AG09309 (cell line): ENCODE data around the gene TMEM175.

Source experiments
- DNase-seq: peaks from one replicate; pipeline ENCODE4 v3.0.0-alpha.2; 2010; ENCODE audit warnings: low read depth
- H3K4me3 ChIP-seq: 2 replicates; pipeline ENCODE4 v1.5.1; 2011; ENCODE audit warnings: mild to moderate bottlenecking, low read depth, low read length, moderate library complexity; ENCODE audit not compliant: control insufficient read depth
- TF ChIP-seq, protein P1 (sequence below): IDR thresholded peaks from 2 replicates; pipeline ENCODE4 v1.5.1; 2011; ENCODE audit warnings: mild to moderate bottlenecking, low read depth, low read length, inconsistent platforms; ENCODE audit not compliant: insufficient read depth, control insufficient read depth; ENCODE audit errors: missing control alignments

Gene TMEM175

DNA sequence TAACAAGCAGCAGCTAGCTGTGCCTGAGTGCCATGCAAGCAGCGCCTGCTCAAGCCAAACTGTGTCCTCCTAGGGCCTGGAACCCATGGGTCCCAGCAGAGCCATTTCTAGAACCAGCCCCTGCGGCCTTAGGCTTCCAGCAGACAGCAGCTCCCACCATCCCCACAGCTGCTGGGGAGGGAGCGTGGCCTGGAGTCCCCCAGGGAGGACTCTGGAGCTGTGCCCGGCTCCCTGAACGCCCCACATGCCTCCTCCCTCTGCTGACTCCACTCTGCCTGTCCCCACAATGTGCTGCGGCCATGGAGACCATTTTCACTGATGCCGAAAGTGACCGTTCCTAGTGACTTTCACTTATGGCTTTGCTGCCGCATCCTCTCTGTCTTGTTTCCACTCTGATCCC, 46.0 kb upstream of the TMEM175 start:
- no peak overlapping the region for H3K4me3 ChIP-seq
- no peak for DNase-seq
- TF ChIP-seq, protein P1, sequence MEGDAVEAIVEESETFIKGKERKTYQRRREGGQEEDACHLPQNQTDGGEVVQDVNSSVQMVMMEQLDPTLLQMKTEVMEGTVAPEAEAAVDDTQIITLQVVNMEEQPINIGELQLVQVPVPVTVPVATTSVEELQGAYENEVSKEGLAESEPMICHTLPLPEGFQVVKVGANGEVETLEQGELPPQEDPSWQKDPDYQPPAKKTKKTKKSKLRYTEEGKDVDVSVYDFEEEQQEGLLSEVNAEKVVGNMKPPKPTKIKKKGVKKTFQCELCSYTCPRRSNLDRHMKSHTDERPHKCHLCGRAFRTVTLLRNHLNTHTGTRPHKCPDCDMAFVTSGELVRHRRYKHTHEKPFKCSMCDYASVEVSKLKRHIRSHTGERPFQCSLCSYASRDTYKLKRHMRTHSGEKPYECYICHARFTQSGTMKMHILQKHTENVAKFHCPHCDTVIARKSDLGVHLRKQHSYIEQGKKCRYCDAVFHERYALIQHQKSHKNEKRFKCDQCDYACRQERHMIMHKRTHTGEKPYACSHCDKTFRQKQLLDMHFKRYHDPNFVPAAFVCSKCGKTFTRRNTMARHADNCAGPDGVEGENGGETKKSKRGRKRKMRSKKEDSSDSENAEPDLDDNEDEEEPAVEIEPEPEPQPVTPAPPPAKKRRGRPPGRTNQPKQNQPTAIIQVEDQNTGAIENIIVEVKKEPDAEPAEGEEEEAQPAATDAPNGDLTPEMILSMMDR = no peak

DNA sequence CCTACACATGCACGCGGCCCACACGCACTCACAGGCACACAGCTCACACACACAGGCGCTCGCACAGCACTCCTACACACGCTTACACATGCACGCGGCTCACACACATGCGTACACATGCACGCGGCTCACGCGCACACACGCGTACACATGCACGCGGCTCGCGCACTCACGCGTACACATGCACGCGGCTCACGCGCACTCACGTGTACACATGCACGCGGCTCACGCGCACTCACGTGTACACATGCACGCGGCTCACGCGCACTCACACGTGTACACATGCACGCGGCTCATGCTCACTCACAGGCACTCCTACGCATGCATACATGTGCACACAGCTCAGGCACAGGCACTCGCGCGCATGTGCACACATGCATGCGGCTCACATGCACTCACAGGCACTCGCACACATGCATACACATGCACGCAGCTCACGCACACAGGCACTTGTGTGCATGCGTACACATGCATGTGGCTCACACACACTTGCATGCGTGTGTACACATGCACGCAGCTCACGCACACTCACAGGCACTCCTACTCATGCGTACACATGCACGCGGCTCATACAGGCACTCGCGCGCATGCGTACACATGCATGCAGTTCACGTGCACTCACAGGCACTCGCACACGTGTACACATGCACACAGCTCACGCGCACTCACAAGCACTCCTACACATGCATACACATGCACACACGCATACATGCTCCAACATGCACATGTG, 45.1 kb upstream of the TMEM175 start:
- TF ChIP-seq, protein P1 = no peak
- DNase-seq = no peak
- H3K4me3 ChIP-seq = no peak overlapping the region

DNA sequence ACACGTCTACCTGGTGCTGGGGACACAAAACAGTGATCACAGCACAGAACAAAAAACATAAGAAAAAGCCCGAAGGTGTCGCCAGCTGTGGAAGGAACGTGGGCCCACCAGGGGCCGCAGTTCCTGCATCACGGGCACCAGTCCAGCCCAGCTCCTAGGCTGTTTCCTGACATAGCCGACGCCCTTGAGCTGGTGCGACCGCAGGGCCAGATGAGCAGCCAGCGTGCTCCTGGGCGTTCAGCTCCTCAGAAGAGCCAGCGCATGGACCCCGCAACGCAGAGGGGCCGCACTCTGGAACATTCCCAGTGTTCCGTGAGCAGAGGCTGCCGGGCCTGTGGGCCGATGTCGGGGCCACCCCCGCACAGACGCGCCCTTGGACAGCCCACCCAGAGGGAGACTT, 44.2 kb upstream of the TMEM175 start:
- H3K4me3 ChIP-seq = no peak overlapping the region
- no peak for DNase-seq
- TF ChIP-seq, protein P1 = no peak

DNA sequence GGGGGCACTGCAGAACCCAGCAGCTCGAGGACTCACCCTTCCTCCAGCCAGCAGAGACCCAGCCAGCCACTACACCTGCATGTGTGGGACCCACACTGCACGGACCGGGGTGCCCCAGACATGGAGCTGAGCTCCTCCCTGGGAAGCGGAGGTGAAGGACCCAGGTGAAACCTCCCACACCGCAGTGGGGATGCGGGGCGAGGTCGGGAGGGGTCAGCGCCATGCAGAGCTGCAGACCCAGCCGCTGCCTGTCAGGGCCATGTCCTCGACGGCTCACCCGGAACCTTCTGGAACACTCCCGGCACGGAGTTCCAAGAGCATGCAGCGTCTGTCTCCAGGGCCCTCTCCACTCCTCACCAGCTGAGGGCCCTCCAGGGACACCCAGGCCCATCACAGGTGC, 42.7 kb upstream of the TMEM175 start:
- TF ChIP-seq, protein P1 = no peak
- DNase-seq = no peak

DNA sequence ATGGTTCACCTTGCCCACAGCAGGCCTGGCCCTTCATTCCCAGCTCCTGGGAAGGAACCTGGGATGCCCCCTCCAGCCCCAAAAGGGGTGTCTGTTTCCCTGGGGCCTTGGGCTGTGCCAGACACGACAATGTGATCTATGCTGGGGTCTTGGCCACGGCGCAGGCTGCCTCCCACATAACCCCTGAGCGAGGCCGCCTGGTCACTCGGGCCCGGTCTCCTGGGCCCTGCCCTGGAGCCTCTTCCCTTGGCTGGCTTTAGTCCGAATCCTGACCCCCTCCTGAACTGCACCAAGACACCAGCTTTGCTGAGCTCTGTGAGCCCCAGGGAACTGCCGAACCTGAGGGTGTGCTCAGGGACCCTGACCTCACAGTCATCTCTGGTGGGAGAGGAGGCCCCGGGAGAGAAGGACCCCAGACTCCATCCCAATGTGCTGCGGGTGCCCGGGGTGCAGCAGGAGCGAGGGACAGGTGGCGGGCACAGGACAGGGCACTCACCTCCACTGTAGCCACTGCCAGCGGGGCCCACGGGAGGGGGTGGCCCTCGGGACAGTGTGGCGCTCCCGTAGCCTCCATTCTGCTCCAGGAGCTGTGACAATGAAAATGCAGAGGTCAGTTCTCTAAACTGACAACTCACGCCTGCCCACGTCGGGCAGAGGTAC, 42.1 kb upstream of the TMEM175 start:
- no peak for DNase-seq
- no peak overlapping the region for H3K4me3 ChIP-seq
- TF ChIP-seq, protein P1 = no peak

More for the DNA sequence above, 42.7 kb upstream of the TMEM175 start:
- no peak overlapping the region for H3K4me3 ChIP-seq

DNA sequence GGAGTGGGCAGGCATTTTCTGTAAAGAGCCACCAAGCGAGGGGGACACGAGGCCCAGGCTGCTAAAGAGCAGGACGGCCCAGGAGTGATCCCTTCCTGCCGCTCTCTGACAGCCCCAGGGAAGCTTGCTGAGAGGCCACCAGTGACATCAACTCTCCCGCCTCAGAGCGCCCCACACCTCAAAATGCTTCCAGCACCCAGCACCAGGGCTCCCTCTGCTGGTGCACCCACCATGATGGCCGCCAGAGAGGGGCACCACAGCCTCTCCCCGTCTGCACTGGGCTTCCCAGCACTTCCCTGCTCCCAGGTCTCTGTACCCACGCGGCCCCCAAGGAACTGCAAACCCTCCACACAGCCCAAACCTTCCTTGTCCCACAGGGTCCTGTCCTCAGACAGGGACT, 40.5 kb upstream of the TMEM175 start:
- no peak overlapping the region for H3K4me3 ChIP-seq
- TF ChIP-seq, protein P1 = peak; percentile 2
- no peak for DNase-seq
